Measurements from ENCODE around the gene TCF12.

The TCF12 gene

GRCh38 chr15:57053470-57053869 lies 135.0 kb downstream of the TCF12 start:
- H3K4me1 ChIP-seq (ENCODE audit: control insufficient read depth in 1 of 2, insufficient read depth in 2 of 2, low read length in 2 of 2) = peaks cover 5 to 13% of the 10 kb centered on the region in 2 donors
- no peaks in the 10 kb centered on the region for H3K9me3 ChIP-seq (ENCODE audit: control insufficient read depth in 1 of 2, low read length in 2 of 2)
- H3K9ac ChIP-seq (ENCODE audit: low read depth in 1 of 2, low read length in 2 of 2) = no peak overlapping the region
- H3K27me3 ChIP-seq (ENCODE audit: control insufficient read depth in 1 of 2, insufficient read depth in 2 of 2, low read length in 2 of 2) = no peaks in the 10 kb centered on the region
- no peaks in the 10 kb centered on the region for H3K36me3 ChIP-seq (ENCODE audit: control insufficient read depth in 1 of 2, insufficient read depth in 2 of 2, low read length in 2 of 2)
- no peak overlapping the region for H3K27ac ChIP-seq (ENCODE audit: low read depth, low read length)
- no peak overlapping the region for H3K4me3 ChIP-seq (ENCODE audit: low read depth in 1 of 2, low read length in 2 of 2)

- Histone ChIP-seq H3K27me3 (ENCODE audit: control insufficient read depth in 1 of 2, insufficient read depth in 2 of 2, low read length in 2 of 2) (no peaks in the 10 kb centered on the region), H3K4me1 (ENCODE audit: control insufficient read depth in 1 of 2, insufficient read depth in 2 of 2, low read length in 2 of 2) (peaks cover 5 to 13% of the 10 kb centered on the region in 2 donors), H3K4me3 (ENCODE audit: low read depth in 1 of 2, low read length in 2 of 2) (no peak overlapping the region), H3K9me3 (ENCODE audit: control insufficient read depth in 1 of 2, low read length in 2 of 2) (no peaks in the 10 kb centered on the region), H3K9ac (ENCODE audit: low read depth in 1 of 2, low read length in 2 of 2) (no peak overlapping the region), H3K36me3 (ENCODE audit: control insufficient read depth in 1 of 2, insufficient read depth in 2 of 2, low read length in 2 of 2) (no peaks in the 10 kb centered on the region), H3K27ac (ENCODE audit: low read depth, low read length) (no peak overlapping the region)
Measured at GRCh38 chr15:57054204-57054750, 135.8 kb downstream of the TCF12 start.

GRCh38 chr15:57056357-57056756 lies 137.9 kb downstream of the TCF12 start:
- Histone ChIP-seq H3K27ac (ENCODE audit: low read depth, low read length) (no peak overlapping the region), H3K4me1 (ENCODE audit: control insufficient read depth in 1 of 2, insufficient read depth in 2 of 2, low read length in 2 of 2) (peaks cover 5 to 13% of the 10 kb centered on the region in 2 donors), H3K9me3 (ENCODE audit: control insufficient read depth in 1 of 2, low read length in 2 of 2) (no peaks in the 10 kb centered on the region), H3K36me3 (ENCODE audit: control insufficient read depth in 1 of 2, insufficient read depth in 2 of 2, low read length in 2 of 2) (no peaks in the 10 kb centered on the region), H3K4me3 (ENCODE audit: low read depth in 1 of 2, low read length in 2 of 2) (no peak overlapping the region), H3K9ac (ENCODE audit: low read depth in 1 of 2, low read length in 2 of 2) (no peak overlapping the region), H3K27me3 (ENCODE audit: control insufficient read depth in 1 of 2, insufficient read depth in 2 of 2, low read length in 2 of 2) (no peaks in the 10 kb centered on the region)

GRCh38 chr15:57057134-57057930 lies 138.9 kb downstream of the TCF12 start:
- Histone ChIP-seq H3K9ac (ENCODE audit: low read depth in 1 of 2, low read length in 2 of 2) (no peak overlapping the region), H3K9me3 (ENCODE audit: control insufficient read depth in 1 of 2, low read length in 2 of 2) (no peaks in the 10 kb centered on the region), H3K36me3 (ENCODE audit: control insufficient read depth in 1 of 2, insufficient read depth in 2 of 2, low read length in 2 of 2) (no peaks in the 10 kb centered on the region), H3K27ac (ENCODE audit: low read depth, low read length) (no peak overlapping the region), H3K27me3 (ENCODE audit: control insufficient read depth in 1 of 2, insufficient read depth in 2 of 2, low read length in 2 of 2) (no peaks in the 10 kb centered on the region), H3K4me1 (ENCODE audit: control insufficient read depth in 1 of 2, insufficient read depth in 2 of 2, low read length in 2 of 2) (peaks cover 5 to 13% of the 10 kb centered on the region in 2 donors), H3K4me3 (ENCODE audit: low read depth in 1 of 2, low read length in 2 of 2) (no peak overlapping the region)

- Histone ChIP-seq H3K27me3 (ENCODE audit: control insufficient read depth in 1 of 2, insufficient read depth in 2 of 2, low read length in 2 of 2) (no peaks in the 10 kb centered on the region), H3K9me3 (ENCODE audit: control insufficient read depth in 1 of 2, low read length in 2 of 2) (no peaks in the 10 kb centered on the region), H3K9ac (ENCODE audit: low read depth in 1 of 2, low read length in 2 of 2) (no peak overlapping the region), H3K4me3 (ENCODE audit: low read depth in 1 of 2, low read length in 2 of 2) (no peak overlapping the region), H3K36me3 (ENCODE audit: control insufficient read depth in 1 of 2, insufficient read depth in 2 of 2, low read length in 2 of 2) (no peaks in the 10 kb centered on the region), H3K27ac (ENCODE audit: low read depth, low read length) (no peak overlapping the region), H3K4me1 (ENCODE audit: control insufficient read depth in 1 of 2, insufficient read depth in 2 of 2, low read length in 2 of 2) (peaks cover 0 to 6% of the 10 kb centered on the region in 2 donors)
Measured at GRCh38 chr15:57059026-57059660, 140.7 kb downstream of the TCF12 start.

GRCh38 chr15:57060799-57061198 lies 142.4 kb downstream of the TCF12 start:
- H3K9me3 ChIP-seq (ENCODE audit: control insufficient read depth in 1 of 2, low read length in 2 of 2) = no peaks in the 10 kb centered on the region
- no peak overlapping the region for H3K9ac ChIP-seq (ENCODE audit: low read depth in 1 of 2, low read length in 2 of 2)
- no peak overlapping the region for H3K27ac ChIP-seq (ENCODE audit: low read depth, low read length)

GRCh38 chr15:57061281-57061680 lies 142.8 kb downstream of the TCF12 start:
- Histone ChIP-seq H3K27me3 (ENCODE audit: control insufficient read depth in 1 of 2, insufficient read depth in 2 of 2, low read length in 2 of 2) (no peaks in the 10 kb centered on the region), H3K36me3 (ENCODE audit: control insufficient read depth in 1 of 2, insufficient read depth in 2 of 2, low read length in 2 of 2) (no peaks in the 10 kb centered on the region), H3K4me1 (ENCODE audit: control insufficient read depth in 1 of 2, insufficient read depth in 2 of 2, low read length in 2 of 2) (no peaks in the 10 kb centered on the region), H3K9ac (ENCODE audit: low read depth in 1 of 2, low read length in 2 of 2) (no peak overlapping the region), H3K4me3 (ENCODE audit: low read depth in 1 of 2, low read length in 2 of 2) (no peak overlapping the region), H3K27ac (ENCODE audit: low read depth, low read length) (no peak overlapping the region), H3K9me3 (ENCODE audit: control insufficient read depth in 1 of 2, low read length in 2 of 2) (no peaks in the 10 kb centered on the region)

More at GRCh38 chr15:57060799-57061198, 142.4 kb downstream of the TCF12 start:
- no peaks in the 10 kb centered on the region for H3K27me3 ChIP-seq (ENCODE audit: control insufficient read depth in 1 of 2, insufficient read depth in 2 of 2, low read length in 2 of 2)
- H3K4me3 ChIP-seq (ENCODE audit: low read depth in 1 of 2, low read length in 2 of 2) = no peak overlapping the region
- H3K4me1 ChIP-seq (ENCODE audit: control insufficient read depth in 1 of 2, insufficient read depth in 2 of 2, low read length in 2 of 2) = no peaks in the 10 kb centered on the region
- H3K36me3 ChIP-seq (ENCODE audit: control insufficient read depth in 1 of 2, insufficient read depth in 2 of 2, low read length in 2 of 2) = no peaks in the 10 kb centered on the region

- no peak overlapping the region for H3K27ac ChIP-seq (ENCODE audit: low read depth, low read length)
- no peak overlapping the region for H3K4me3 ChIP-seq (ENCODE audit: low read depth in 1 of 2, low read length in 2 of 2)
- no peaks in the 10 kb centered on the region for H3K36me3 ChIP-seq (ENCODE audit: control insufficient read depth in 1 of 2, insufficient read depth in 2 of 2, low read length in 2 of 2)
- H3K9ac ChIP-seq (ENCODE audit: low read depth in 1 of 2, low read length in 2 of 2) = no peak overlapping the region
- H3K27me3 ChIP-seq (ENCODE audit: control insufficient read depth in 1 of 2, insufficient read depth in 2 of 2, low read length in 2 of 2) = no peaks in the 10 kb centered on the region
- no peaks in the 10 kb centered on the region for H3K4me1 ChIP-seq (ENCODE audit: control insufficient read depth in 1 of 2, insufficient read depth in 2 of 2, low read length in 2 of 2)
- no peaks in the 10 kb centered on the region for H3K9me3 ChIP-seq (ENCODE audit: control insufficient read depth in 1 of 2, low read length in 2 of 2)
Measured at GRCh38 chr15:57061696-57062095, 143.3 kb downstream of the TCF12 start.

GRCh38 chr15:57064033-57064432 lies 145.6 kb downstream of the TCF12 start:
- H3K36me3 ChIP-seq (ENCODE audit: control insufficient read depth in 1 of 2, insufficient read depth in 2 of 2, low read length in 2 of 2) = no peaks in the 10 kb centered on the region
- no peak overlapping the region for H3K9ac ChIP-seq (ENCODE audit: low read depth in 1 of 2, low read length in 2 of 2)
- no peaks in the 10 kb centered on the region for H3K27me3 ChIP-seq (ENCODE audit: control insufficient read depth in 1 of 2, insufficient read depth in 2 of 2, low read length in 2 of 2)
- no peaks in the 10 kb centered on the region for H3K4me1 ChIP-seq (ENCODE audit: control insufficient read depth in 1 of 2, insufficient read depth in 2 of 2, low read length in 2 of 2)
- no peaks in the 10 kb centered on the region for H3K9me3 ChIP-seq (ENCODE audit: control insufficient read depth in 1 of 2, low read length in 2 of 2)
- no peak overlapping the region for H3K4me3 ChIP-seq (ENCODE audit: low read depth in 1 of 2, low read length in 2 of 2)
- H3K27ac ChIP-seq (ENCODE audit: low read depth, low read length) = no peak overlapping the region

- no peaks in the 10 kb centered on the region for H3K36me3 ChIP-seq (ENCODE audit: control insufficient read depth in 1 of 2, insufficient read depth in 2 of 2, low read length in 2 of 2)
- peaks cover 0 to 4% of the 10 kb centered on the region in 2 donors for H3K4me1 ChIP-seq (ENCODE audit: control insufficient read depth in 1 of 2, insufficient read depth in 2 of 2, low read length in 2 of 2)
- no peak overlapping the region for H3K9ac ChIP-seq (ENCODE audit: low read depth in 1 of 2, low read length in 2 of 2)
- H3K27ac ChIP-seq (ENCODE audit: low read depth, low read length) = no peak overlapping the region
- no peaks in the 10 kb centered on the region for H3K27me3 ChIP-seq (ENCODE audit: control insufficient read depth in 1 of 2, insufficient read depth in 2 of 2, low read length in 2 of 2)
- no peaks in the 10 kb centered on the region for H3K9me3 ChIP-seq (ENCODE audit: control insufficient read depth in 1 of 2, low read length in 2 of 2)
- no peak overlapping the region for H3K4me3 ChIP-seq (ENCODE audit: low read depth in 1 of 2, low read length in 2 of 2)
Measured at GRCh38 chr15:57069423-57069822, 151.0 kb downstream of the TCF12 start.

All from duodenal mucosa (tissue), 2 donors.